ENCODE measurements around the gene CSRNP3.

The CSRNP3 gene

DNA sequence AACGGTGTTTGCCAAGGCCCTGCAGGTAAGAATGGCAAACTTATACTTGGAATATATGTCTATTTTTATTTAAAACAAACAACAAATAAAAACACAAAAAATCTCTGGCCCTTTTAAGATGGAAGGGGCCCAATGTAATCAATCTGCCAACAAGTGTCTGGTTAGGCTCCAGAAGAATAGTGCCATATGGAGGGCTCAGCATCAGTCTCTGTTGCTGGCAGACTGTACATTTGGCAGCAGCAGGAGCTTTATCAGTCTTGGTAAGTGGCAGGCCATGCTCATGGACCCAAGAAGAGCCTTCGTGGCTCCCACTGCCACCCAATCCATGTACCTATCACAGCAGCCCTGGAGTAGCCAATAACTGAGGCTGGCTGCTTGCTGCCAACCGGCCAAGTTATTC lies 223.4 kb downstream of the CSRNP3 start:
- Histone ChIP-seq H2BK12ac (ENCODE audit: low read length) (no peak overlapping the region), H3K79me1 (ENCODE audit: low read length) (no peaks in the 10 kb centered on the region), H4K91ac (ENCODE audit: low read depth, low read length) (no peak overlapping the region), H4K12ac (ENCODE audit: low read depth, low read length) (no peak overlapping the region), H3K9me3 (ENCODE audit: insufficient read depth, low read depth, low read length) (no peaks in the 10 kb centered on the region), H3K4me1 (ENCODE audit: control insufficient read depth in 1 of 2, insufficient read depth in 2 of 2, low read length in 2 of 2) (no peaks in the 10 kb centered on the region), H3K27me3 (ENCODE audit: insufficient read depth, low read length) (no peaks in the 10 kb centered on the region), H3K27ac (ENCODE audit: low read depth, low read length) (no peak overlapping the region), H3K36me3 (ENCODE audit: control insufficient read depth in 1 of 2, insufficient read depth in 2 of 2, low read length in 2 of 2) (no peaks in the 10 kb centered on the region), H3K23ac (ENCODE audit: low read length) (no peak overlapping the region), H3K4ac (ENCODE audit: low read depth, low read length) (no peak overlapping the region), H2AK5ac (ENCODE audit: low read length) (no peak overlapping the region), H3K4me3 (ENCODE audit: low read depth, low read length) (no peak overlapping the region), H3K14ac (ENCODE audit: low read length) (no peak overlapping the region), H3K18ac (ENCODE audit: low read length) (no peak overlapping the region), H3K9ac (ENCODE audit: low read length) (no peak overlapping the region), H2BK120ac (ENCODE audit: insufficient read depth, low read length, poor library complexity) (no peak overlapping the region), H2AFZ (ENCODE audit: insufficient read depth, low read length, poor library complexity) (no peak overlapping the region), H3K4me2 (ENCODE audit: low read length) (no peak overlapping the region), H4K8ac (ENCODE audit: low read depth, low read length) (no peak overlapping the region), H3K79me2 (ENCODE audit: control insufficient read depth, insufficient read depth, low read length, poor library complexity) (no peaks in the 10 kb centered on the region), H2BK5ac (ENCODE audit: low read depth, low read length, poor library complexity) (no peak overlapping the region)
- no peak for DNase-seq
- no CpG with 5 or more reads among the region's 3 CpGs for WGBS (ENCODE audit: extremely low coverage, insufficient coverage, insufficient read length)

DNA sequence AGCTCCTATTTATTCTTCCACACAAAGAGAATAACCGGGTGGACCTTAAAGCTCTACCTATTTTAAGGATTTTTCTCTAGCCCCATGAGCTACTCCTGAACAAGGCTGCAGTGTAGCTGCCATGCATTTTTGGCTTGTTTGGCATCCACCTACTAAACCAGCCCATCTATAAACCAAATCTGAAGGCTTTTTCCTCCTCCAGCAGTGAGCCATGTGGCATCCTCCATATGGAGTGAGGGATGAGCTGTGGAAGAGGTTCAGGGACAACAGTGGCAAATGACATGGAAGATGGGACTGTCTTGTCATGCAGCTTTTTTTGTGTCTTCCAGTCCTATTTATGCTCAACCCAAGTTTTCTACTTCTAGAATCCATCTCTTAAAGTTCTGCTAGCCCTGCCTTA lies 224.3 kb downstream of the CSRNP3 start:
- WGBS (ENCODE audit: extremely low coverage, insufficient coverage, insufficient read length): no CpG with 5 or more reads among the region's 1 CpG
- H2AK5ac ChIP-seq (ENCODE audit: low read length): no peak overlapping the region
- no peaks in the 10 kb centered on the region for H3K9me3 ChIP-seq (ENCODE audit: insufficient read depth, low read depth, low read length)
- H3K4me2 ChIP-seq (ENCODE audit: low read length): no peak overlapping the region
- H2BK5ac ChIP-seq (ENCODE audit: low read depth, low read length, poor library complexity): no peak overlapping the region
- no peaks in the 10 kb centered on the region for H3K27me3 ChIP-seq (ENCODE audit: insufficient read depth, low read length)
- H3K4me1 ChIP-seq (ENCODE audit: control insufficient read depth in 1 of 2, insufficient read depth in 2 of 2, low read length in 2 of 2): no peaks in the 10 kb centered on the region
- no peak overlapping the region for H2AFZ ChIP-seq (ENCODE audit: insufficient read depth, low read length, poor library complexity)
- H3K4ac ChIP-seq (ENCODE audit: low read depth, low read length): no peak overlapping the region
- DNase-seq: no peak
- H3K23ac ChIP-seq (ENCODE audit: low read length): no peak overlapping the region
- no peak overlapping the region for H4K91ac ChIP-seq (ENCODE audit: low read depth, low read length)
- no peak overlapping the region for H2BK120ac ChIP-seq (ENCODE audit: insufficient read depth, low read length, poor library complexity)
- no peak overlapping the region for H3K4me3 ChIP-seq (ENCODE audit: low read depth, low read length)
- no peak overlapping the region for H4K8ac ChIP-seq (ENCODE audit: low read depth, low read length)
- H3K14ac ChIP-seq (ENCODE audit: low read length): no peak overlapping the region
- H4K12ac ChIP-seq (ENCODE audit: low read depth, low read length): no peak overlapping the region
- no peak overlapping the region for H3K27ac ChIP-seq (ENCODE audit: low read depth, low read length)
- H2BK12ac ChIP-seq (ENCODE audit: low read length): no peak overlapping the region
- H3K79me1 ChIP-seq (ENCODE audit: low read length): no peaks in the 10 kb centered on the region
- H3K18ac ChIP-seq (ENCODE audit: low read length): no peak overlapping the region
- H3K79me2 ChIP-seq (ENCODE audit: control insufficient read depth, insufficient read depth, low read length, poor library complexity): no peaks in the 10 kb centered on the region
- H3K9ac ChIP-seq (ENCODE audit: low read length): no peak overlapping the region
- H3K36me3 ChIP-seq (ENCODE audit: control insufficient read depth in 1 of 2, insufficient read depth in 2 of 2, low read length in 2 of 2): no peaks in the 10 kb centered on the region

DNA sequence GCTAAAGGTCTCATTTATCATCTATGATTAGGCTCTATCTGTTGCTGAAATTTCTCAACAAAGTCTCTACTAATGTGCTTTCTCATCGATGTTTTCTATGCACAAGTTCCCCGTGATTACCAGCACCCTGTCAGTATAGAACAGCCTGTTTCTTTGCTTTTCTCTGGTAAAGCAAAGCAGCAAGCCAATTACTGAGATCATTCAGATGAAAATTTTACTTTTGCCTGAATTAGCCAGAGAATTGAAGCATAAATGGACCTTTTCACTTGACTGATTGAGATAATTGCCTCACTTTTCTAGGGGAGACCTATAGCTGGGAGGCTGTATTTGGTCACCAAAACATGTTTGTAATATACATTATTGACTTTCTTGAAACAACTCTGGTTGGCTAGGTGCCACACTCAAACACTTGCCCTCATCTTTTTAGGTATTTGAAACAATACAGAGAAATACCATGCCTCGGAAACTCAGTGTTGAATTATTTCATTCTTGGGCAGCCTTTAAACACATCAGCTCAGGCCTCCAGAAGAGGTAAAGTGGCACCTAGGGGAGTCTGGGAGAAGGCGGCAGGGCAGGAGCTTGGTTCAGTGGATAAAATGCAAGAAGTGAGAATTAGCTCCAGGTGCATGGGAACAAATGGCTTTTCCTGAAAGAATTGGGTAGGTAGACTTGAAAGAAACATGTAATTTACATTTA lies 228.4 kb downstream of the CSRNP3 start:
- no peak for DNase-seq
- no CpG with 5 or more reads among the region's 4 CpGs for WGBS (ENCODE audit: extremely low coverage, insufficient coverage, insufficient read length)
- H3K23ac ChIP-seq (ENCODE audit: low read length): no peak overlapping the region
- no peaks in the 10 kb centered on the region for H3K4me1 ChIP-seq (ENCODE audit: control insufficient read depth in 1 of 2, insufficient read depth in 2 of 2, low read length in 2 of 2)
- no peak overlapping the region for H3K4me2 ChIP-seq (ENCODE audit: low read length)
- H2AK5ac ChIP-seq (ENCODE audit: low read length): no peak overlapping the region
- H3K79me1 ChIP-seq (ENCODE audit: low read length): no peaks in the 10 kb centered on the region
- no peak overlapping the region for H3K27ac ChIP-seq (ENCODE audit: low read depth, low read length)
- H3K4me3 ChIP-seq (ENCODE audit: low read depth, low read length): no peak overlapping the region
- H3K14ac ChIP-seq (ENCODE audit: low read length): no peak overlapping the region
- H4K12ac ChIP-seq (ENCODE audit: low read depth, low read length): no peak overlapping the region
- no peak overlapping the region for H2BK5ac ChIP-seq (ENCODE audit: low read depth, low read length, poor library complexity)
- H2BK120ac ChIP-seq (ENCODE audit: insufficient read depth, low read length, poor library complexity): no peak overlapping the region
- H3K9ac ChIP-seq (ENCODE audit: low read length): no peak overlapping the region
- no peaks in the 10 kb centered on the region for H3K36me3 ChIP-seq (ENCODE audit: control insufficient read depth in 1 of 2, insufficient read depth in 2 of 2, low read length in 2 of 2)
- H4K91ac ChIP-seq (ENCODE audit: low read depth, low read length): no peak overlapping the region
- H3K18ac ChIP-seq (ENCODE audit: low read length): no peak overlapping the region
- H2AFZ ChIP-seq (ENCODE audit: insufficient read depth, low read length, poor library complexity): no peak overlapping the region
- no peaks in the 10 kb centered on the region for H3K9me3 ChIP-seq (ENCODE audit: insufficient read depth, low read depth, low read length)
- H4K8ac ChIP-seq (ENCODE audit: low read depth, low read length): no peak overlapping the region
- no peaks in the 10 kb centered on the region for H3K27me3 ChIP-seq (ENCODE audit: insufficient read depth, low read length)
- H3K4ac ChIP-seq (ENCODE audit: low read depth, low read length): no peak overlapping the region
- no peak overlapping the region for H2BK12ac ChIP-seq (ENCODE audit: low read length)
- H3K79me2 ChIP-seq (ENCODE audit: control insufficient read depth, insufficient read depth, low read length, poor library complexity): no peaks in the 10 kb centered on the region

- no peak overlapping the region for H3K4ac ChIP-seq (ENCODE audit: low read depth, low read length)
- H2BK5ac ChIP-seq (ENCODE audit: low read depth, low read length, poor library complexity): no peak overlapping the region
- no peak overlapping the region for H2AFZ ChIP-seq (ENCODE audit: insufficient read depth, low read length, poor library complexity)
- no peak overlapping the region for H2BK120ac ChIP-seq (ENCODE audit: insufficient read depth, low read length, poor library complexity)
- no peak overlapping the region for H3K14ac ChIP-seq (ENCODE audit: low read length)
- no peak overlapping the region for H3K4me3 ChIP-seq (ENCODE audit: low read depth, low read length)
- no peaks in the 10 kb centered on the region for H3K79me2 ChIP-seq (ENCODE audit: control insufficient read depth, insufficient read depth, low read length, poor library complexity)
- no peaks in the 10 kb centered on the region for H3K4me1 ChIP-seq (ENCODE audit: control insufficient read depth in 1 of 2, insufficient read depth in 2 of 2, low read length in 2 of 2)
- H3K9me3 ChIP-seq (ENCODE audit: insufficient read depth, low read depth, low read length): no peaks in the 10 kb centered on the region
- H3K79me1 ChIP-seq (ENCODE audit: low read length): no peaks in the 10 kb centered on the region
- H3K23ac ChIP-seq (ENCODE audit: low read length): no peak overlapping the region
- H4K91ac ChIP-seq (ENCODE audit: low read depth, low read length): no peak overlapping the region
- no CpG with 5 or more reads among the region's 4 CpGs for WGBS (ENCODE audit: extremely low coverage, insufficient coverage, insufficient read length)
- H3K4me2 ChIP-seq (ENCODE audit: low read length): no peak overlapping the region
- H2AK5ac ChIP-seq (ENCODE audit: low read length): no peak overlapping the region
- no peak overlapping the region for H3K18ac ChIP-seq (ENCODE audit: low read length)
- H3K9ac ChIP-seq (ENCODE audit: low read length): peak overlapping the region; percentile 78
- H3K27me3 ChIP-seq (ENCODE audit: insufficient read depth, low read length): no peaks in the 10 kb centered on the region
- no peak overlapping the region for H4K12ac ChIP-seq (ENCODE audit: low read depth, low read length)
- DNase-seq: peak; percentile 6 to 57
- no peak overlapping the region for H2BK12ac ChIP-seq (ENCODE audit: low read length)
- no peak overlapping the region for H3K27ac ChIP-seq (ENCODE audit: low read depth, low read length)
- H3K36me3 ChIP-seq (ENCODE audit: control insufficient read depth in 1 of 2, insufficient read depth in 2 of 2, low read length in 2 of 2): no peaks in the 10 kb centered on the region
- no peak overlapping the region for H4K8ac ChIP-seq (ENCODE audit: low read depth, low read length)
These were observed 229.0 kb downstream of the CSRNP3 start for GRCh38 chr2:165698444-165698884.
